NCI-H82 treated with DMSO at 0.1 percent for 48 hours (cell line): ENCODE results near the gene ANKK1.

Experiments
- DNase-seq: peaks from one replicate; lab custom pipeline; 2025; ENCODE audit not compliant: unreplicated experiment; lab: John Stamatoyannopoulos, UW

The ANKK1 gene

DNA sequence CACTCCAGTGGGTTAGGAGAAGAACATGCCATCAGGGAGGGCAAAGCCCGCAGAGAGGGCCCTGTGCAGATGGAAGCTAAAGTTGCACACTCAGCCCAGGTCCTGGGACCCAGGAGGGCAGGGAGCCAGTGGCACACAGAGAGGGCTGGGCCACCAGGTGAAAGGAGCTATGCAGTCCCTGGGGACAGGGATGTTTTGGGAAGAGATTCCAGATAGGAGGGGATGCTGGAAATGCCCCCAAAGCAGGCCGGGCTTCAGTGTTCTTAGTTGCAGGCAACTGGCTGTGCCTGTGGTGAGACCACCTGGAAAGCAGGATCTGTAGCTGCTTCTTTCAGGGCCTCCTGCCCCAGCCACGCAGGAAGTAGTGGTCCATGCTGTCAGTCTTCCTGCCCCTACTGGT lies 19.6 kb downstream of the ANKK1 start:
- no peak for DNase-seq

DNA sequence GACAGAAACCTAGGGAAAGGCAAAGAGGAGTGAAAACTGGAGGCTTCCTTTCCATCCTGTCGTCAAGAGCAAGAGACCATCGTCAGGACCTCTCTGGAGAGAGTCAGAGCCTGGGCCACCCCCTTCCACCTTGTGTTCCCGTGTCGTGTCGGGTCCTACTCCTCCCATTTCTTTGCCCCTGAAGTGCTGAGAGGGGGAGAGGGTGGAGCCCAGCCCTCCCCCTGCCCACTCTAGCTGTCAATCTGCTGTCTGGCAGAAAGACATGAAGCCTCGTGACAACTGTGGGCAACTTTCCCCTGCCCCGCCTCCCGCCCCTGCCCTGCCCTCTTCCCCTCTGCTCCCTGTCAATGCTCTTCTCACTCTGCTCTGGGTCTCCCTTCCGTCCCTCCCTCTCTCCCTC lies 20.6 kb downstream of the ANKK1 start:
- DNase-seq = no peak

DNA sequence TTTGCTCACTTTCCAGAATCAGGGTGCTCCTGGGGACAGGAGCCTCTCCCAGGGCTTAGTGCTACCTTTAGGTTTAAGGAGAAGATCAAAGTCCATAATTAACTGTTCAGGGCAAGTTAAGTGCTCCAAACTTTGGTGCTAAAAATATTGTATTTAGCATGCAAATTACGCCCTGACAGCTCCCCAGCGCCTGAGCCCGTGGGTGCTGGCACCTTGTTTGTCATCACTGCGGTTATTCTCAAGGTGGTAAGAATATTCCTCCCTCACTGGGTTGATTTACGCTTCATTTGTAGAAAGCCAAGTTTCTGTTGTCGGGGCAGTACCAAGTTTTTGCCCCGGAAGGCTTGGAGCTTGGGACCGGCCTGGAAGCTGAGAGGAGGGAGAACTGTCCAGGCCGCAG lies 21.3 kb downstream of the ANKK1 start:
- DNase-seq = no peak

DNA sequence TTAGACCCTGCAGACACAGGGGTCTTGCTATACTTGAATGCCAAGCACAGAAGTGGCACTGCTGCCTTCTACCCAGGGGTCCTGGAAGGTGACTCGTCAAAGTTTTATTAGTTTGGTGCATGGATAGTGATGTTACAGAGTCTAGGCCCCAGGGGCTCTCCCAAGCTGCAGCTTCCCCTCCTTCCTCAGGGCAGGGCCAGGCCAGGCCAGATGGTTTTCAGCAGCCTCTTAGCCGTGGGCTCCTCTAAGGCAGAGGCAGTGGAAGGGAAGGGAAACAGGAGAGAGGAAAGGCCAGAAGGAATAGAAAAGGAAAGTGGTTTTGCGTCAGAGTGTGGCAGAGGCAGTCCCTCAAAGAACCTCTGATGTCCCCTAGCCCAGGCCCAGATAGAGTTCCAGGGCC lies 21.9 kb downstream of the ANKK1 start:
- DNase-seq = no peak

DNA sequence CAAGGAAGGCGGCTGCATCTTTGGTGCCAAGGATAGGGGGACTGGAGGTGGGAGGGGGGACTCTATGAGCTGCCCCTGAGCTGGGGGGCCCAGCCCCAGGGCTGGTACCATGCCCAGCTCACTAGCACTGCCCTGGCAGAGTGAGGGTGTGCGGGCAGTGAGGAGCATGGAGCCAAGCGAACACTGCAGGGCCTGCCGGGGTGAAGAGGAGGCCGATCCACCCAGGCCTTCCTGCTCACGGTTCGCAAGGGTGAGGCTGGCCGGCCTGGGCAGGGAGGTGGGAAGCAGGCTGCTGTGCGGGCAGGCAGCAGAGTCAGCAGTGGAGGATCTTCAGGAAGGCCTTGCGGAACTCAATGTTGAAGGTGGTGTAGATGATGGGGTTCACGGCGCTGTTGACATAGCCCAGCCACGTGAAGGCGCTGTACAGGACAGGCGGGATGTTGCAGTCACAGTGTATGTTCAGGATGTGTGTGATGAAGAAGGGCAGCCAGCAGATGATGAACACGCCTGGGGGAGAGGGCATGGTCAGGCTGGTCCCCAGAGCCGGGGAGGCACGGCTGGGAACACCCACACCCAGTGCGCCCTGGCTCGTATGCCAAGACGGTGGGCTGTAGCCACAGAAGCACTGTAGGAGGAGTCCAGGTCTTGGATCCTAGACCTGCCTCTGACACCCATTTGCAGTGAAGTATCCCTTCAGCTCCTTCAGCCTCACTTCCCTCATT lies 23.0 kb downstream of the ANKK1 start:
- DNase-seq = no peak

DNA sequence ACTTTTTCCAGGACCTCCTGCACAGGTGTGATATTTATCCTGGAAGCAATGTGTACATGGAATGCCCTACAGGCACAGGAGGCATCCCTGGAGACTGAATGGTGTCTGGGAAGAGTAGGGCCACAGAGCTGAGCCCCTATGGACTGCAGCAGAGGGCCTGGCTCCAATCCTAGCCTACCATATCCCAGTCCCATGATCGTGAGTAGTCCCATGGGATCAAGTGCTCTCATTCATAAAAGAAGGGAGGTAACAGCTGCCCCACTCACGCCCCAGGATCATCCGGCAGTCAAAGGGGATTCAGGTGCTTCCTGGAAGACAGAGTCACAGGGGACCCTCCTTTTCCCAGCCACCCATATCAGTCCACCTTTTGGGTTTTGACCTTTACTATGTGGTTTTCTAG lies 24.0 kb downstream of the ANKK1 start:
- DNase-seq = no peak

DNA sequence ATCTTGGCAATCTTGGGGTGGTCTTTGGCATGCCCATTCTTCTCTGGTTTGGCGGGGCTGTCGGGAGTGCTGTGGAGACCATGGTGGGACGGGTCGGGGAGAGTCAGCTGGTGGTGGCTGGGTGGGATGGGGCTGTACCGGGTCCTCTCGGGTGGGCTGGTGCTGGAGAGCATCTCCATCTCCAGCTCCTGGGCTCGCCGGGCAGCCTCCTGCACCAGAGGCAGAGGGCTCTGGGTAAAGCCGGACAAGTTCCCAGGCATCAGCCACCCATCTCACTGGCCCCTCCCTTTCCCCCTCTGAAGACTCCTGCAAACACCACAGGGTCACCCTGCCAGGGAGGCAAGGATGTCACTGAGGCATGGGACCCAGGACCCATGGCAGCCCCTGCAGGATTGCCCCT lies 25.1 kb downstream of the ANKK1 start:
- no peak for DNase-seq

DNA sequence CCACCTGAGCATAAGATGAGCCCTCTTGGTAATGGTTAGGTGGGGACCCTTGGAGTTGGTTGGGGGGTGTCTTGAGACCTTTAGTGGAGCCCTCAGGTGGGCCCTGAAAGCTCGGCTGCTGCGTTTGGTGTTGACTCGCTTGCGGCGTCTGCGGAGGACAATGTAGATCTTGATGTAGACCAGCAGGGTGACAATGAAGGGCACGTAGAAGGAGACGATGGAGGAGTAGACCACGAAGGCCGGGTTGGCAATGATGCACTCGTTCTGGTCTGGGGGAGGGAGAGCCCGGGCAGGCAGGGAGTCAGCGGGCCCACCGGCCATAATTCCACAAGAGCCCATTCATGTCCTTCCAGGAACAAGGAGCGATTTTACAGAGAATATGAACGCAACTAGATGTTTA lies 27.8 kb downstream of the ANKK1 start:
- DNase-seq = no peak

DNA sequence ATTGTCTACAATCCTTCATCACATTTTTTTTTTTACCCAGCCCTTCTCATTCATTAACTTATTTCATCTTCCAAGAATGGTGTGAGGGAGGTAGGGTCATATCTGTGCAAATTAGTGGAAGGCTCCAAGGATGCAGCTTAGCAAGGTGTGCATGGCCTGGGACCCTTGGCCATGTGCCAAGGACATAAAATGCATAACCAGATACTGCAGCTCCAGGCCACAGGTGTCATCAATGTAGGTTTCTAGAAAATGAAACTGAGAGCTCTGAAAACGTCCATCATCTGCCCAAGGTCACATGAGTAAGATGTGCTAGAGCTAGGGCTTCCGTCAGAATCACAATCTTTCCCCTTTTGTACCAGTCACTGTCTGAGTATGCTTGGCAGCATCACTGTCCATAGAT lies 29.8 kb downstream of the ANKK1 start:
- no peak for DNase-seq

DNA sequence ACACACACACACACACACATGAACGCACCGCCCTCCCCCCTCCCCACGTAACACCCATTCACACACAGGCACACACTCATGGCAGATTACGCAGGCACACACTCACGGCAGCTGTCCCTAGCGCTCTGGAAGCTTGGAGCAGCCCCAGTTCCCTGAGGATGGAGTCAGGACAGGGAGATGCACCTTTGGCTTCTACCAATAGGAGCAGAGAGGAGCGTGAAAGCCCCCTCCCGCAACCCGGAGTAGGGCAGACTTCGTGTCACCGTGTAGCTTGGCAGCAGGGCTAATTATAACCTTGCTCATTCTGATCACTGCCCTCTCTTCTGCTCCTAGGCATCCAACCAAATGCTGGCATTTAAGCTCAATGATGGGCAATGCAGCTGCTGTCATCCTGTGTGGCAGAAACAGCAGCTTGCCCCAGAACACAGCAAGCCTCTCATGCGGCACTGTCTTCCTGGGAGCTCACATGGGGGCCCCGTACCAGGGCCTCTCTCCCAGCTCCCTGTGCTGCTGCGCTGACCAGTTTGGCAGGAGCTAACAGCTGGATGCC lies 31.9 kb downstream of the ANKK1 start:
- no peak for DNase-seq

DNA sequence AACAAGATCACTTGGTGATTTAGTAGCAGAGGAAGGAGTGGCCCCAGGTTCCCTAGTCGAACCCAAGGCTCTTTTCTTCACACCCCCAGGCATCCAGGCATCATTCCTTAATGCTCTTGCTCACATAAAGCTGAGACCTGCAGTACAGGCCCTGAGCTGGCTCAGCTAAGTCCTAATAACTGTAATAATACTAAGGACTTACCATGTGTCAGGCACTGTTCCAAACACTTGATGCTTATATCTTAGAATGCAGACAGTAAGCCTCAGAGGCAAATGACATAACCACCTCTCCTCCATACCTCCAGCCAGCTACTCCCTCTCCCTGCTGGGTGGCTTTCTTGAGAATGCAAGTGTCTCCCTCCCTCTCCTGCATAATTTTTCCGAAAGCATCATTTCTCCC lies 33.2 kb downstream of the ANKK1 start:
- no peak for DNase-seq

DNA sequence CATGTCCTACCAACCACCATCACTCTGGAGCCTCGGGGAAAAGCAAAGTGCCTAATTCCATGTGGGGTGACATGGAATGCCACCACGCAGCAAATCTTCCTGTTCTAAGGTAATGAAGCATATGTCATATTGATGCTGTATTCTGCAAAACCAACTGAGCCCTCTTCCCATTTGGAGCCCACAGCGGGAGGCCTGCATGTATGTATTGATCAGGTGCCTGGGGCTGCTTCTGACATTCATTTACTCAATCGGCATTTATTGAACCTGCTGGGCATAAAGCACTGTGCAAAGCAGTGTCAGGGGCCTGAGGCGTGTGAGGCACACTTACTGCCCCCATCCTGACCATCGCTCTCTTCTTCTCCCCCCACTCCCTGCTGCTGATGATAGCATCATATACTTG lies 39.1 kb downstream of the ANKK1 start:
- no peak for DNase-seq

DNA sequence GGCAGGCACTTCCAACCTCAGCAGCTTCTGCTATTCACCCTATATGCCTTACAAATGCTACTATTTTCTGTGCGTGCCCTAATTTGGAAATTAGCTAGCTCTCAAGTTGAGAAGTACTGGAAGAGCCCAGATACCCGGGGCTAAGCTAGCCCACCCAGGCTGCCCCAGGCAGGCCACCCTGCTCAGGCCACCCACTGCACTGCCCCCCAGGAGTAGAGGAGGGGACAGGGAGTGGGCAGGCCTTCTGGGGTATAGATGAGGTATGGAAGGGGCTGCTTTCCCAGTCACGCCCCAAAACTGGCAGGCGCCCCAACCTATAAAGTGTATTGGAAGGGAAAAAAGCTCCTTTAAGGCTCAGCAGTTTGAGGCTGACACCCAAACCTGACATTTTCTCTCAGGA lies 44.2 kb downstream of the ANKK1 start:
- no peak for DNase-seq

DNA sequence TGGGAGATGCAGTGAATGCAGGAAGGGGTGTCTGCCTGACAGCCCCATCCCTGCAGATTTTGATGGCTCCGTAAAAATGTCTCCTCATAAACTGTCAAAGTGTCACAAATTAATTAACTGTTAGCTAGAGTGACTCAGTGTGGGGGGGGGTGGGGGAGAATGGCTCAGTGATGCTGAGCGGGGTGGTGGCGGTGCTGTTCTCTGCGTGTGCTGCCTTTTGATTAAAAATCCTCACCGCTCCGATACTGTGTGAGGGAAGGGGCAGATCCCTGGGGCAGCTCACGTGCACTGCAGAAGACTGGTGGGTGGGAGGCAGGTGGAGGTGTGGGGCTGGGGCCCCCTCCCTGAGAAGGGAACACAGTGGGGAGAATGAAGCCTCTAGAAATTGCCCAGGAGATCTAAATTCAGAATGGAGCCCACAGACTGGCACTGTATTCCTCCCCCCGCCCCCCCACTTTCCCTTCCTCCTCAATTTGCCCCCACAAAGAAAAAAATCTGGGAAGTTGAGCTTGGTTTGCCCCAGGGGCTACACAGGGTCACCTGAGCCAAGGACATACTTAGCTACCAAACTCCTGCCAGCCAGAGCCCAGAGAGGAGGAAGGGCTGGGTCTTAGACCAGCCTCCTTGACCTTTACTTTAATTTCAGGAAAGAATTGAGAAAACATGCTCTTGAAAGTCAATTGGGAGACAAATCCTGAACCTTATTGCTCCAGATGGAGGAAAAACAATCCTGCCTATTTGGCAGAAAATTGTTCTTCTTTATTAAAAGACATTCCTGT lies 47.8 kb downstream of the ANKK1 start:
- DNase-seq = no peak

DNA sequence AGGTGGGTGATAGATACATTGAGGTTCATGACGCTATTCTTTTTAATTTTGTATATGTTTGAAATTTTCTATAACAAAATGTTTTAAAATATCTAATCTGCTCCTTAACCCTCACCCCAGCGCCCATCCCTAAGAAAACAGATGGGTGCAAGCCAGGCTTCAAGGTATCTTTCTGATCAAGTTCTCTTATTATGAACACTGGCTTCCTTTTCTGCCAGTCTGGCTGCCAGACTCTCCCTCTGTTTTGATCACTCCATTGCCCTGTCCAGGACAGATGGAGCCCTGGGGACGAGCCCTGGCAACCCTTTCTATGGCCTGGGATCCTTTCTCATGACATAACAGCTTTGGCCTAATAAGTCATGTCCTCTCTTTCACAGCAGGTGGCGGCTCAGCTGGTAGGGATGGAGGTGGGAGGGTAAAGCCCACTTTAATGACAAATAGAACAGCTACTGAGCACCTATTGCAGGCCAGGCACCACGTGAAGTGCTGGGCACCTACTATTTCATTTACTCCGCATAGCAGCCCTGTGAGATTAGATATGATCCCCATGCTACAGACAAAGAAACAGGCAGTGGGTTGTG lies 49.2 kb downstream of the ANKK1 start:
- DNase-seq = peak; percentile 10

DNA sequence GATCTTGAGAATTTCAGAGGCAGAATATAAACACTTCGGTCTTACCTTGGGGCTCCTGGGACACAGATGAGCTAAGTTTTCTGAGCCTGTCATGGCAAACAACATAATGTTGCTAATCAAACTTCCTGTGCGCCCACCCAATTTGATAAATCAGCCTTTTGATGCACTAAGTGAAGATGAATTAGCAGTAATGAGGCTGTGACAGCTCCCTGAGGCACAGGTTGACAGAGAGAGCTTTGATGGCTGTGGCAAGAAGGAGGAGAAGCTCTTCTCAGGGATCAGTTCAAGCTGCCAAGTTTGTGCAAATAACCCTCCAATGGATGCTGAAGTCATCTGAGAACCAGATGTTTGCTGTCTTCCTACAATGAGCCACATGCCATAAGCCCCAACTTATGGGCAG lies 53.2 kb downstream of the ANKK1 start:
- no peak for DNase-seq

DNA sequence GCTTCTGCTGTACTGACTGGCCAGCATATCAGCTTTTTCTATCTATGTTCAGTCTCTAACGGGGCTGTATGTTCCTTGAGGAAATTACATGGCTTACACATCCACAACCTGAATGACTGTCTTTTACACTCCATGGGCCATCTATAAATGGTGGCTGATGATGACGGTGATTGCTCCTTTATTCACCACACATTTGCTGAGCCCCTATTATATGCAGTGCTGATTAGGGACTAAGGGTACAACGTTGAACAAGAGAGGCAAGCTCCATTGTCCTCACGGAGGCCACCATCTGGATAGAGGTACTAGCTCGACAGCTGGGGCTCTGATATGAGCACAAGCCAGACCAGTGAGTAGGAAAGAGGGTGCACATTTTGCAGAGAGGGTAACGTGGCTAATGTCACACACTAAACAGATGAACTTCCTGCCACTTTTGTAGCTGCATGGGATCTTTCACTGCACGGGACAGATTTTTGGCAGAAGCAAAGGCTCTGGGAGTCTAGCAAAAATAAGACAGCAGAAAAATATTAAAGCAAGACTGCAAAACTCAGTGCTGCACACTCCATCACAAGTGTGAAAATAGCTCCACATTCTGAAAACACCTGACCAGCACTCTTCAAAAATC lies 57.0 kb downstream of the ANKK1 start:
- peak; percentile 39 for DNase-seq

DNA sequence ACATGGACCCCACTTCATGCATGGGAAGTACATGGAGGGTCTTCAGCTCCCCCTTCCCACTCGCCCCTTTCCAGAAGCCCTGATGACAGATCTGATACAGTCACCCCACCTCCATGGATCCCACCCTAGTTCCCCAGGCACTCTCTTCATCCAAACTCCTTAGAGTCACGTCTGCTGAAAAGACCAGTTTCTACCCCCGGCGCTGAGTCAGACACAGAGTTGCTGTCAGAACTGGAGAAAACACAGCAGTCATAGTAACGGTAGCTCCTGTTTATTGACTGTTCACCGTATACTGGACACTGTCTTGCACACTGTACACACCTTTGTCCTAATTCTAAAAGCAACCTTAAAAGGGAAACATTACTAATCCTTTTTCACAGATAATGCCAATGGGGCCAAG lies 58.5 kb downstream of the ANKK1 start:
- no peak for DNase-seq

DNA sequence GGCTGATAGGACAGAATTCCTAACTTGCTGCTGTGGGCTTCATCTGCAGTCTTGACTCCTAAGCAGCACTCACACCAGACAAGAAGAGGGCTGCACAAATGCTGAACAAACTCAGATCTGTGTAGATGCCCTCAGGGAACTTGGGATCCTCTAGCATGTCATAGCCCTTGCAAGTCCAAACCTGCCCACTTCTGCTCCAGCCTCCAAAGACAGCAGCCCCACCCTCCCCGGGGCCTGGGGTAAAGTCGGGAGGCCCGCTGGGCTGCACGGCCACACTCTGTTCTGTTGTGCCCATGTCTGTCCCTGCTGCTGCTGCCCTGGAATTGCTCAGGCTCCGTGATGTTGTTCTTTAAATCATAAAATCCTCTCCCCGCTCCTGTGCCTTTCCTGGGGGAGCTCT lies 59.4 kb downstream of the ANKK1 start:
- DNase-seq = no peak

DNA sequence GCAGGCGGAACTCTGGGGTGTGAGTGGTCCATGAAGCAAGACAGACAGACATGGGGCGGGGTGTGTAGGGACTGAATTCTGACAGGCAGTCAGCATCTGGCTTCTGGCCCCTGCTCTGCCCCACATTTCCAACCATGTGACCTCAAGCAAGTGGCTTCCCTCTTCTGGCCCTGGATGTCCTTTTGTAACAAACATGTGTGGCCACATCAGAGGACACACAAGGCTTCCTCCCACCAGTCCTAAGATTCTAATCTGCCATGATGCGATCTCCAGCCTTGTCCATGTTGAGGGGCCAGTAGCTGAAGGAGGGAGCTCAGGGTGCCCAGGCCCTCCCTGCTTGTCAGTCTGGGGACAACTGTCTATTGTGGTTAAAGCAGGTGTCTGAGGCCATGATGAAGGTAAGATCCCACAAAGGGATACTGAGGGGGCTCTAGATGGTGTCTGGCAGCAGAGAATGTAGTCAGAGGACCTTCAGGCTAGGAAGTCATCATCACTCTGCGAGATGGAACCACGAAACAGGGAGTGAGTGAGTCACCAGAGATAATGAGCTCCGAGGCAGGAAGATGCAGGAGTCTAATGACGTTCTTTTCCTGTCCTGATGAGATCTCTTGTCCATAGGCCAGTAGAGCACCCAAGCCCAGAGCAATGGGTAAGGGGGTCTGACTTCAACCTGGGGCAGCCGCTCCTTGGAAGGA lies 60.2 kb downstream of the ANKK1 start:
- no peak for DNase-seq

DNA sequence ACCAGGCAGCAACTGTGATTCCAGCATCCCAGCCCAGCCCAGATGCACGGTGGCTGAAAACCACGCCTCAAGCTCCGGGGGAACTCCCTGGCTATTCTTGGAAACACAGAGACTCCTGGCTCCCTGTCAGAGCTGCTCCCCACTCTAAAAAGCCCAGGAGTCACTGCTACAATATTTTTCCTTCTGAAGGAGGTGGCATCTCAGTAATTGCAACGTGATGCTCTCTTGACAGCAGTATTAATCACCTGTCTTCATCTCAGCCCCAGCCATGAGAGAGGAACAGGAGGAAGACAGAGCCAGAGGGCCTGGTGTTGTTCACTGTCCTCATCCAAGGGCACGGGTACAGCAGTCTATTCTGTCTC lies 60.7 kb downstream of the ANKK1 start:
- no peak for DNase-seq
